ENCODE results near the gene NEUROG3.

GRCh38 chr10:69568472-69569395 lies 4.5 kb downstream of the NEUROG3 start:
- TF ChIP-seq CTCF (IDR thresholded peaks at IDR 0.05) (no peak), POLR2AphosphoS5 (IDR thresholded peaks at IDR 0.05; ENCODE audit: low read depth, low read length) (no peak), SIN3A (IDR thresholded peaks at IDR 0.05; ENCODE audit: borderline replicate concordance, insufficient read depth, low read depth, low read length) (no peak), REST (IDR thresholded peaks at IDR 0.05; ENCODE audit: insufficient read depth in 1 of 2, low read depth in 2 of 2, low read length in 1 of 2) (no peak), TCF7L2 (IDR thresholded peaks at IDR 0.05; ENCODE audit: low read depth, low read length) (no peak)

Measured in Panc1 (cell line).